HG02970 (cell line): ENCODE measurements around the gene DNAH10.
"Not testable (repeated sequence)": the region's sequence is repeated elsewhere in the genome, so short reads cannot be mapped to it uniquely, and the experiment has no call there.

Source experiments
- ATAC-seq: cut with Tn5 transposase; IDR thresholded peaks from one replicate; pipeline ENCODE4 v1.9.1; 2021; ENCODE audit warnings: mild to moderate bottlenecking, moderate library complexity, moderate number of reproducible peaks; ENCODE audit not compliant: unreplicated experiment, low FRiP score

DNAH10 gene

DNA sequence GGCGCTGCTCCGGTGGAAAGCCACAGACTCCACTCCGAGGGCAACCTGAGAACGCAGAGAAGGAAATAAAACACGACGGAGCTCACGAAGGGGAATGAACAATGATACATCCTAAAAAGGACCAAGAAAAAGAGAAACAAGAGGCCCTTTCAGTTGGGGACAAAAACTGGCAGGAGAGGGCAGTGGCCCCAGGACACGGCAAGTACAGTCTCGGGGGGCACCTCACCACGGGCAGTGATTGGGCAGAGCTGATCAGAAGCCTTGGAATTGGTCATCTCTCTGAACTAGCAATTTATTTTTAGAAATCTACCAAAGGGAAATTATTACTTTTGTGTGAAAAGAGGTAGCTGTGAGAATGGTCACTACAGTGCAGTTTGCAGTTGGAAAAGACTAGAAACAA is 182.6 kb downstream of the DNAH10 start:
- ATAC-seq: no peak

DNA sequence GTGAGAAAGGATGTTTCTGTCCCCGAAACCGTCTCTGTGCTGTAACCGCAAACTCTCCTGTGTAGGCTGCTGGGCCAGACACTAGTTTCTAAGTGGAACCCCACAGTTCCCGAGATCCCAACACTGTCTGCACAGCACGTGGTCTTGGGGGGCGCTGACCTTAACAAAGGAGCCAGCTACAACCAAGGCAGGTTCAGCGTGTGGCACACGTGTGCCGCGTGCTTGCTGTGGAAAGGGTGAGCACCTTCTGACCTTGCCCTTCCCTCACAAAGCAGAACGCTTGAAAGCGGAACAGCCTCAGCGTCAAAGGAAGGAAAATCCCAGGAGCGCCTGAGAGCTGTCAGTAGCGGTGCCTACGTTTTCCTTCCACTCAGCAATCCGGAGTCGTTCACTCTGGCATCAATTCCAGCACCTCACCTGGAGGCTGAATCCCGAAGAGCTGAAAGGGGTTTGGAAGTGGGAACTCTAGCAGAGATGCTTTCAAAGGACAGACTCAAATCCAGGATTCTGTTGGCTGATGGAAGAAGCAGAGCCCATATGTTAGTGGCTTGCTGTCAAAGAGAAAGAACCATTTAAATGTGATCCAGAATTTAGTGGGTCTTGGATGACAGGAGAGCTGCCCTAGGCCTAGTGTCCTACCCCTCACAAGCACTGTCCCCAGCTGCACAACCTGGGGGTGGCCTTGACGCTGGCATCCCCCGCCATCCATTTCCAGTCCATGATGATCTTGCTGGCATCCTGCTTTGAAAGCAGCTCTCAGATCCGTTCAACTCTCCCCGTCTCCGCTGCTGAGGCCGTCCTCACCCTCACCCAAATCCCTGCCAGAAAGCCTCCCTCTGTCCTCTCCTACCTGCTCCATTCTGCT is 183.4 kb downstream of the DNAH10 start:
- no peak for ATAC-seq

DNA sequence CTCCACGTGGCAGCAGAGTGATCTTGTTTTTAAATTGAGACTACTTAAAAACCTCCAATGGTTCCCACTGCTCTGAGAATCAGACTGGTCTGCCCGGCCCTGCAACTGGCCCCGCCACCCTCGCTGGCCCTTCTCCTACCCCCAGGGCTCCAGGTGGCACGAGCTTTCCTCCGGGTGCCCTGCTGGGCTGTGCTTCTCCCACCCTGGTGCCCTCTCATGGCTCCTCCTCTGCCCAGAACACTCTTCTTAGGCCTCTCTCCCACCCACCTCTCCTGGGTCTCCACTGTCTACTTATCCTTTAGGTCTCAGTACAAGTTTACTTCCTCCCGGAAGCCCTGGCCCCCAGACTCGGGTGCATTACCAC is 184.0 kb downstream of the DNAH10 start:
- no peak for ATAC-seq

DNA sequence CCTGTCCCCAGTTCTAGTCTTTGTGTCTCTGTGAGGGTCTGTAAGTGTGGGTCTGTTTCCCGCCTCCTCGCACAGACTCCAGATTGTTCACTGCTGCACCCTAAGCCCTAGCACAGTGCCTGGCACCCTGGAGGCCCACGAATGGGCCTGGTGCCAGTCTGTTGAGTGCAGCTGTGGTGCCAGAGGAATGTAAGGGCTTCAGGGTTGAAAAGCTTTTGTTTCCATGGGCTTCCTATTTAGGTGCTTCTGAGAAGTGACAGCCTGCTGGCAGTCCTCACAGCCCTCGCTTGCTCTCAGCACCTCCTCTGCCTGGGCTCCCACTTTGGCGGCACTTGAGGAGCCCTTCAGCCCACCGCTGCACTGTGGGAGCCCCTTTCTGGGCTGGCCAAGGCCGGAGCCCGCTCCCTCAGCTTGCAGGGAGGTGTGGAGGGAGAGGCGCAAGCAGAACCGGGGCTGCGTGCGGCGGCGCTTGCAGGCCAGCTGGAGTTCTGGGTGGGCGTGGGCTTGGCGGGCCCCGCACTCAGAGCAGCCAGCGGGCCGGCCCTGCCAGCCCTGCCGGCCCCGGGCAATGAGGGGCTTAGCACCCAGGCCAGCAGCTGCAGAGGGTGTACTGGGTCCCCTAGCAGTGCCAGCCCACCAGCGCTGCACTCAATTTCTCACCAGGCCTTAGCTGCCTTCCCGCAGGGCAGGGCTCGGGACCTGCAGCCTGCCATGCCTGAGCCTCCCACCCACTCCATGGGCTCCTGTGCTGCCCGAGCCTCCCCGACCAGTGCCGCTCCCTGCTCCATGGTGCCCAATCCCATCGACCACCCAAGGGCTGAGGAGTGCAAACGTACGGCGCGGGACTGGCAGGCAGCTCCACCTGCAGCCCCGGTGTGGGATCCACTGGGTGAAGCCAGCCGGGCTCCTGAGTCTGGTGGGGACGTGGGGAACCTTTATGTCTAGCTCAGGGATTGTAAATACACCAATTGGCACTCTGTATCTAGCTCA is 184.7 kb downstream of the DNAH10 start:
- ATAC-seq: not testable (repeated sequence)

DNA sequence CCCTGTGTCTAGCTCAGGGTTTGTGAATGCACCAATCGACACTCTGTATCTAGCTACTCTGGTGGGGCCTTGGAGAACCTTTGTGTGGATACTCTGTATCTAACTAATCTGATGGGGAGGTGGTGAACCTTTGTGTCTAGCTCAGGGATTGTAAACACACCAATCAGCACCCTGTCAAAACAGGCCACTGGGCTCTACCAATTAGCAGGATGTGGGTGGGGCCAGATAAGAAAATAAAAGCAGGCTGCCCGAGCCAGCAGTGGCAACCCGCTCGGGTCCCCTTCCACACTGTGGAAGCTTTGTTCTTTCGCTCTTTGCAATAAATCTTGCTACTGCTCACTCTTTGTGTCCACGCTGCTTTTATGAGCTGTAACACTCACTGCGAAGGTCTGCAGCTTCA is 185.4 kb downstream of the DNAH10 start:
- ATAC-seq: not testable (repeated sequence)

DNA sequence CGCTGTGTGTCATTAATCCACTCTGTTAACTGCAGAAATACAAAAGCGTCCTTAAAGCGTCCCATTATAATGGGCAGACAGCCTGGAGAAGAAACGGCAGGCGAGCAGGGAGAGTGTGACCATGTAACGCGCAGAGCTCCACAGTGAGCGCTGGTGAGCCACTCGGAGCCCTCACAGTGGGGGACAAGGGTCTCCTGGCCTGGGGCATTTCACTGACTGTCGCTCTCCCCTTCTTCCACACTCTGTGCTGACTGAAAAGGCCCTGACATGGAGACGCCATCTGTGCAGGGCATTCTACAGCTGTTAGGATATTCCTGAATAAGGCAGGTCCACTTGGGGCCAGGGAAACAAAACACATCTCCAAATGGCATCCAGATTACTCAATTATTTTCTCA is 186.3 kb downstream of the DNAH10 start:
- ATAC-seq: no peak

DNA sequence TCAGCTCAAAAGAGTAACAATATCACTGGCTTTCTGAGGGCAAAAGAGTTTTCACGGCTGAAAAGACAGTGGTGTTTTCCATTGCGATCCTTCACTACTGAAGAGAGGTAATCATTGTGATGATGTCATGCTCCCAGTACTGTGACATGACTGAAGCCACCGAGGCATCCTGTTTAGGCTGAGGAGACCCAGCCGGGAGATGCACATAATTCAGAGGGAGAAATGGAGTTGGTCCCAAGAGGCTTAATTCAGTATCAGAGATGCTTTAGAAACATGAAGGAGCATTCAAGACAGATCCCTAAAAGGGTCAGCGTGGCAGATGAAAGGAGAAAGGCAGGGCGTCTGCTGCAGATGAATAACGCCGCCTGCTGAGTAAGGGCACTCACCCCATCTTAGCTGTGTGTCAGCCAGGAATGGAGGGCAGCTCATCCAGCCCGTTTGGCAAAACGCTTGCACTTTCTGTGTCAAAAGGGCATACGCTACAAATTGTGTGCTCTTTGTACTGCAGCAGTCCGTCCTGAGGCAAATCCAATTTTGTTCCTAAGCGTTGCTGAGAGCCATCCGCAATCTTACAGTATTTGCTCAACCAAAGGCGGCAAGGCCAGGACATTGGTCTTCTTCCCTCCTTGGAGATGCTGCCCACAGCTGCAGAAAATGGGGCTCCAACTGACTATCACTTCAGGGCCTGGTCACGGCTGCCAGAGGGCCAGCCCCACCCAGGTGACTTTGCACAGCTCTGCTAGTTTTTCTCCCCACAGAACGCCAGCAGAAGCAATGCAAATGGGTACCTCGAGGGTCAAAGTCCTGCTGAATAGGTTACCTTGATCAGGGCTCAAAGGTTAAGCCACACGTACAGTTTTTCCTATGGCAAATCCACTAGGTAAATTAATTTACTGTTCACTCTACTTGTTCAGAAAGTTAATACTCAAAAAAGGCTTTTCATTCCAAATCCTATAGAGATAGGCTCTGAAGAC is 187.0 kb downstream of the DNAH10 start:
- ATAC-seq: no peak

DNA sequence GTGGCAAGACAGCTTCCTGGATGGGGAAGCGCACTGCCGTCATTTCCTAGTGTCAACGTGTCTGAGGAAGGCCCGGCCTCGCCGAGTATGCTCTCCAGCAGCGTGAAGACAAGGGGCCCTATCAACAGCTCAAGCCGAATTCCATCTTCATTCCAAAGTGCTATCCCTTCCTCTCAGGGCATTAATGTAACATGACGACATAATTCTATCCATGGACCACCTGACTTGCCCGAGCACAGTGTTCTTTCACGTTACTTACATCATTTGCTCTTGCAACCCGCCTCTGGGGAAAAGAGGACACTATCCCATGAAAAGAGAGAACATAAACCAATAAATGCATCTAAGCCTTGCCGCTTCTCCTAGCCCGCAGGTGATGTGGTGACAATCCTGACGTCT is 187.7 kb downstream of the DNAH10 start:
- ATAC-seq: no peak

DNA sequence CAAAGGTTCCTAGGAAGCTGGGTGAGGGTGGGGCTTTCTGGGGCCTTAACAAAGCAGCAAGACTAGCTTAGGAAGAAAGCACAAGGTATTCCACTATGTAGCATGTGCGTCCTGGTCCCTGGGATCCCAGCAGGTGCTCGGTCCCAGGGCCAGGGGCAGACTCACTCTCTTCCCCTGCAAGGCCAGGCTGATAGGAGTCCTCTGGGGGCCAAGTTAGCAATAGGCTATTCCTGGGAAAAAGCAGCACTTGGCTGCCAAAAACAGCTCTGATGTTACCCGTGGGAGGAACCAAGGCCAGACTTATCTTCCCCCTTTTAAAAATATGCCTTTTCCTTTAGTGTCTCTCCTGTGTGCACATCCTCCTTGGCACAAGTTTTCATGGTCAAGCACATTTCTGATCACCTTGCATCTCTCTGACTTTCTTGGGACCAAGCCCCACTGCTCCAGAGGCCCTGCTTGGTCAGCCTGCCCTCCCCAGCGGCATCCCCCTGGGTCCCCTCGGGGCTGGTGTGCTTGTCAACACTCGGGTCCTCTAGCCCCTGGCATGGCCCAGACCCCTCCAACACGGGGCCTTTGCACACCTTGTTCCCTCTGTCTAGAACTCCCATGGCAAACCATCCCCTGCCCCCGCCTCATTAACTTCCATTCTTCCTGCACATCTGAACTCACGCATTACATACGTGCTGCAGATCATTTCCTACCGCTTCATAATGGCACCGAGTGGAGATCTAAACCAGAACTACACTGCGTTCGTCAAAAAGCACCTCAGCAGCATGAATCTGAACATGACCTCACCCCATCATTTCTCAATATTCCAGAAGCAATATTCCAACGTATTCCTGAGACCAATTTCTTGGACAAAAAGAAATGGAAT is 188.6 kb downstream of the DNAH10 start:
- ATAC-seq: no peak

DNA sequence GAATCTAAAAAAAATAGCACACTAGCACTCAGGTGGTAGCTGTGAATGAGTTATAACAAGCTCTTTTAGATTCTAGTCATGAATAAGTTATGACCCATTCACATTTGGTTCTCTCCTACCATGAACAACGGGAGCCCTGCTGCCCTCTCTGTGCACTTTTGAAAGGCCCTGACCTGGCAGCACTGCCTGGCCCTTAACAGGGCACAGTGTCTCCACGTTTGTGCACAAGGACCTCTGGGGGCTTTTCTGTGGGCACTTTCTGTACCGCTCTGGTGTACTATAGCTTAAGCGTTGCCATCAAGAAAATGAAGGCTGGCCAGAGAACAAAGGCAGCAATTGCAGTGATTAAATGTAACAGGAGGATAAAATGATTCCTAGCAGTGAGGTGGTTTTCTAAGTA is 189.4 kb downstream of the DNAH10 start:
- ATAC-seq: no peak

DNA sequence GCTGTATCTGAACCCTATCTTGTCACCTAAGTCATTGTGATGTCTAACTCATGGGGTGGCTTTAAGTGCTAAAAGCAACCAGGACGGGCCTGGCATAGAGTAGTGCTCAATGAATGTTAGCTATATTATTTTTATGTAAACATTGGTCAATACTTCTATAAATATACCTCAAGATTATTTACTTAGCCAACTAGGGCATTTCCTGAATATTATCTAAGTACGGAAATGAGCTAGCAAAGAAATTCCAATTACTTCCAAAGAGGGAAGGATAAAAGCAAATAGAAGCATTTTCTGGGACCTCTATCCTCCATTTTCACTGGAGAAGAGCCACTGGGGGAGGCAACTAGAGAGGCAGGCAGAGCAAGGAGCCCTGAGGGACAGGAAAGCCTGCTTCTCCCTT is 189.9 kb downstream of the DNAH10 start:
- ATAC-seq: no peak

DNA sequence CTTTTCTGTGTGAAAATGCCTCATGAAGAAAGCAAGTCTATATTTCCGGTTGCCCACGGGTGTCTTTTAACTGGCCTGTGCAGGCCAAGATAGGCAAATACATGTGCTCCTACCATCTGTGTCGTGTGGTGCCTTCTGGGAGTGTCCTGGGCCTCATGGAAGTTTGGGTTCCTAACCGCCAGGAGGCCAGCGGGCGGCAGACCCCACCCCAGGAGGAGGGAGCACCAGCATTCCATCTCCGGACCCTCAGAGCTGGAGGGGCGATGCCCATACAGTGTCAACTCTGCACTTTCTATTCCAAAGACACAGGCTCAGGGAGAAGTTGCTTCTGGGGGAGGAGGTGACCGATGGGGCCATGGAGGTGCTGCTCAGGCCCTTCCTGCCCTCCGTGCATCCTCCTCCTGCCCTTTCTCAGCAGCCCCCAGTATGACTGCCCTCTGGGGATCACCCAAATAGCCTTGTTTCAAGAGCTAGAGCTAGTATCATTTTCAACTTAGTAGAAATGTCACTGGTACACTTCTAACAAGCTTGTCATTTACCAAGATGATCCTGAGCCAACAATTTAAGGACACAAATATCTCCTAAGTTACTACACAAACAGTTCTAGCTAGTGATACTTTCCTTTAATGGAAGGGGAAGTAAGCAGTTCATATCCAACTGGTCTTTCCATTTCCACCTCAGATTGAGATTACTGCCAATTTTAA is 192.7 kb downstream of the DNAH10 start:
- ATAC-seq: no peak

DNA sequence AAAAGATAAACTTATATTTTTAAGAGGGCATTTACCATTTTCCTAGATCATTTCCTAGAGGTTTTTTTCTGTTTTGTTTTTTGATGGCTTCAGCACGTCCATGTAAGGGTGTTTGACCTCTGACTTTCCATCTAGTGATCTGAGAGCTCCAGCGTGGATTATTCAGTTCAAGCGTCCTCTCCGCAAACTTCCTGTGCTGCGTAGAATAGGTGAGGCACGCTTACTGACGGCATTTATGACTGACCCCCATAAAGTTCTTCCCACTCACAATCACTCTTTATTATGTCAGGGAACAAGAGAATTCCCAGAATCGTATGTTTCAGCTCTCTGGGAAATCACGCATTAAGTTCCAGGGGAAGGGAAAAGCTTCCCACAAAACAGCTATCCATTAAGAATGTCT is 194.1 kb downstream of the DNAH10 start:
- ATAC-seq: no peak

DNA sequence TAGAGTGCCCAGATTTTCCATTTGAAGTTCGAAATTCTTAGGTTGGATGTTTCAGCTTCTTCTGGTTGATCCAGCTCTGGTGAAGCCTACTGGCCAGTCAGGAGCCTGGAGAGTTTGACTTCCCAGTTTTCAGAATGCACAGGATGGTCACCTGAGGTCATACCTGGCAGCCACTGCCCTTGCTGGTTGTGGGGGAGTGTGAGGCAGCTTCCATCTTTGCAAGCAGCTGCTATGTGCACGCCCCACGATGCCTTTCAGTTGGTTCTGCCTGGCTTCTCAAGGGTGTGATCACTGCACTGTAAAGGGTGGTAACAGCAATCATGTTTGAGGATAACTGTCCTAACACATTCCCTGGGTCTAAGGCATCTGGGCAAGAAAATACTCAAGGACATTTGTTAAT is 195.1 kb downstream of the DNAH10 start:
- no peak for ATAC-seq

DNA sequence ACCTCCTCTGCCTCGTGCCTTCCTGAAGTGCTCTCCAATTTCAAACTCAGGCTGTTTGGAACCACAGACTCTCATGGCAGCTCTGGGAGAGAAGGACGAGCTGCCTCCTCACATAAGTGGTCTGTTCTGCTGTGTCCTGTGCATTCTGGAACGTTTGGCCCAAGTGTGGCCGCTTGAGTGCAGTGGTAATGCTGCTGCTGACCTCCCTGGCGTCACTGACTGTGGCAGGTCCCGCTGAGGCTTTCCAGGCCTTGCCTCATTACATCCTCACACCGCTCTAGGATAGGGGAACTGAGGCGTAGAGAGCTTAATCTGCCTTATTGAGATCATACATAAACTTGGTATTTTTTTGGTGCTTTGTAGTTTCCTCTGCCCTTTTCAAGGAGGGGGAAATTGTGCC is 196.4 kb downstream of the DNAH10 start:
- no peak for ATAC-seq

DNA sequence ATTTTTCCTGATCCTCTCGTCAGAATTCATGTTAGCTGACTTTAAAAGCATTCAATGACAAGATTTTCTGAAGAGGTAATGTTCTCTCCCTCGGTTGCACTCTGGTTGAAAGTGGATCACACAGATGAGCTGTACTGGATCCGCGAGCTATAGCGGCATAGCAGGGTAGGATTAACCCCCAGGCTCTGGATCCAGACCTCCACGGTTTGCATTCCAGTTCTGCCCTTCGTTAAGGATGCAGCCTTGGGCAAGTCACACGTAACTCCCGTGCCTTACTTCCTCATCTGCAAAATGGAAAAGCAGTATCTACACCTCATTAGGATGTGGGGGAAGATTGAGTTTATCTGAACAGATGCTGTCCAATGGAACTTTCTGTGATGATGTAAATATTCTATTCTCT is 196.8 kb downstream of the DNAH10 start:
- ATAC-seq: no peak

DNA sequence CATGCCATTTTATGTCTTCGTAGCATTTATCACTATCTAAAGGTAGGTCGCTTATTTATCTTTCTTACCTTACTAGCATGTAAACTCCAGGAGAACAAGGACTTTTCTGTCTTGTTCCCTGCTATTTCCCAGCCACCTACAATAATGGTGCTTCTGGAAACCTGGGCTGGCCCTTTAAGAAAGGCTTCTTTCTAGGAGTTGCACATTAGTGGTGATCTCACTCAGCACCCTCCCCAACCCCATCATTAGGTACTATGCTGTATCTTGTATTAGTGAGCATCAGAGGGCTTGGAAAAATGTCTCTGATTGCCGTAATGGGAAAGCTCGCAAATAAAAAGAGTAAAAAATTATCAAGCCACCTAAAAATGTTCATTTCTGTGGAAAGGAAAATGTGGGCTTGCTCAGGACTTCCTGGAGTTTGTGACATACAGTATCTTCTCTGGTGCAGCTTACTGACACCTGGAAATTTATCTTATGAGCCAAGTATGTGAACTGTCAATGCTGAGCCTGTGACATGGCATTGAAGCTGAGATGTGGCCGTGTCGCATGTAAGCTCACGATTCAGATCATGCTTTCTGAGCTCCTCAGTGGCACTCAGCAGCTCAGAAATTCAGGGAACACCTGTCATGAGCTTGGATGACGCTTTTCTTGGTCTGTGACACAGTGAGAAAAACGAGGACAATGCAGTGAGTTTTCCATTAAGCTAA is 198.1 kb downstream of the DNAH10 start:
- no peak for ATAC-seq

DNA sequence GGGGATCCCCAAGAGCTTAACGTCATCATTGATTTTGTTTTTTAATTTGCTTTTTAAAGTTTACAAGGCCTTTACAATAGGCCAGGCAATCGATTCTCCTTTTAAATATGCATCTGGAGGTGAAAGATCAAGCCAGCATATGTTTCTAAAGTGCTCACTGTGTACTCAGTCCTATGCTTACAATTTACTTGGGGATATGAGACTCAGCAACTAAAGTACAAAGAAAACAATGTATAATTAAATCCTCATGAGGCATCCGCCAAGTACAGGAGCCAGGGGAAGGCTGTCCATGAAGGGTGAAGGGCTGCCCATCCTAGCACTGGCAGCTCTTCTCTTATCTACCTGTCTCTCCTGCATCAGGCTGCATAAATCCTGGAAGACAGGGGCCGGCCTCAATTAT is 198.8 kb downstream of the DNAH10 start:
- no peak for ATAC-seq
